GM06990 (cell line): ENCODE data around the gene ITGA3.

ENCODE experiments used
- DNase-seq: peaks from one replicate; pipeline ENCODE4 v3.0.0-alpha.2; 2011; ENCODE audit not compliant: insufficient read length; ENCODE audit errors: extremely low read depth
- H3K27me3 ChIP-seq: replicated peaks from 2 replicates; pipeline ENCODE4 v1.6.0; 2011; ENCODE audit warnings: low read length; ENCODE audit not compliant: control insufficient read depth, insufficient read depth
- H3K36me3 ChIP-seq: 2 replicates; pipeline ENCODE4 v1.5.1; 2011; ENCODE audit warnings: low read length; ENCODE audit not compliant: control insufficient read depth, insufficient read depth
- H3K4me3 ChIP-seq: replicated peaks from 2 replicates; pipeline ENCODE4 v1.5.1; 2011; ENCODE audit warnings: low read depth, mild to moderate bottlenecking, control low read depth, low read length
- CTCF ChIP-seq: IDR thresholded peaks from 2 replicates; pipeline ENCODE4 v1.5.1; 2011; ENCODE audit warnings: low read length, control low read depth, mild to moderate bottlenecking, inconsistent platforms; ENCODE audit not compliant: insufficient read depth, poor library complexity, severe bottlenecking

Gene ITGA3

DNA sequence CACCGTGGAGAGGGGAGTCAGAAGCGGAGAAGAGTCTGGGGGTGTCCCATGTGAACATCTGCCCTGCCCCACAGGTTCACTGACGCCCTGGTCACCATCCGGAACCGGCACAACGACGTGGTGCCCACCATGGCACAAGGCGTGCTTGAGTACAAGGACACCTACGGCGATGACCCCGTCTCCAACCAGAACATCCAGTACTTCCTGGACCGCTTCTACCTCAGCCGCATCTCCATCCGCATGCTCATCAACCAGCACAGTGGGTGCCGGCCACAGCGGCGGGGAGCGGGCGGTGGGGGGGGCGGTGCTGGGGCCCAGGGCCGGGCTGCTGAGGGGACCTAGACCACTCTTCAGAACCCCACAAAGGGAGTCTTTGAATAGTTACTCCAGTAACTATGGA lies 49.9 kb downstream of the ITGA3 start:
- DNase-seq: no peak
- Histone ChIP-seq H3K36me3 (no peaks in the 10 kb centered on the region; the same call in none of the 2 replicates), H3K27me3 (no peaks in the 10 kb centered on the region), H3K4me3 (no peak overlapping the region)
- TF ChIP-seq CTCF: no peak

DNA sequence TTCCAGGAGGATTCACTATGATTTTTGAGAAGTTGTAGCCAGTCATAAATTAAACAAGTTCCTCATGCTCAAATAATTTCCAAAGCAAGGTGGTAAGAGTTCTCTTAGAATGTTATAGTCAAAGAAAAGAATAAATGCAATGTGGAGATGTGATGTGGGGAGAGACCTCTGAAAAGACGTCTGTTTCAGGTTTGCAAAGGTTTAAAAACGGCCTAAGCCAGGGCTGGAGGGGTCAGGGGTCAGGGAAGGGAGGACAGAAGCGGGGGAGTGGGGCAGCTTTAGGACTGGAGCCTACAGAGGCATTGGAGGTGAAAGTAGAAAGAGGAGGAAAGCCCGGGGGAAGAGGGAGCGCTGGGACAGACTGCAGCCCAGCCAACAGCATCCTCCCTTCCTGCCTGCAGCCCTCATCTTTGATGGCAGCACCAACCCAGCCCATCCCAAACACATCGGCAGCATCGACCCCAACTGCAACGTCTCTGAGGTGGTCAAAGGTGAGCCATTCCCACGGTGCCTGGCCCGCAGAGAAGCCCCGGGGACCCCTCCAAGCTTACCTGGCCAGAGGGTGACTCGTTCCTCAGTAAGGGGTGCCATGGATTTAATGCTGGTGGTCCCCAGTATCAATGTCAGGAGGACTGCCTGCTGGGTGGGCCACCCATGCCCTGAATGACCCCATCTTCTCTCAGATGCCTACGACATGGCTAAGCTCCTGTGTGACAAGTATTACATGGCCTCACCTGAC lies 50.7 kb downstream of the ITGA3 start:
- no peak for TF ChIP-seq CTCF
- DNase-seq: no peak
- Histone ChIP-seq H3K4me3 (no peak overlapping the region), H3K27me3 (no peaks in the 10 kb centered on the region), H3K36me3 (no peaks in the 10 kb centered on the region; the same call in none of the 2 replicates)

- no peaks in the 10 kb centered on the region; the same call in none of the 2 replicates for H3K36me3 ChIP-seq
- H3K4me3 ChIP-seq: no peak overlapping the region
- no peak for DNase-seq
- TF ChIP-seq CTCF: no peak
- no peaks in the 10 kb centered on the region for H3K27me3 ChIP-seq
Measured at GRCh38 chr17:50107790-50108414, 52.0 kb downstream of the ITGA3 start.

DNA sequence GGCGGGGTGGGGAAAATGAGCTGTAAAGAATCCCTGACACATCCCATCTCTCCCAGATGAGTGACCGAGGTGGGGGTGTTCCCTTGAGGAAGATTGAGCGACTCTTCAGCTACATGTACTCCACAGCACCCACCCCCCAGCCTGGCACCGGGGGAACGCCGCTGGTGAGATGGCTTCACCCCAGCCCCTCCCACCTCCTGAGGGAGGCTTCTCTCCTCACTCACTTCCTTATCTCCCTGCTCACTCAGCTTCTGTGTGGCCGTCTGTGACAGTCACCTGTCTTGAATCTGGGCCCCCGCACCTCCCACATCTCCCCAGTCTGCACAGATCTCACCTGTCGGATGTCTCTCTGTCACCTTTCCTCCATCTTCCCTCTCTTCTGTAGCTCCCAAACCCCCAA lies 52.6 kb downstream of the ITGA3 start:
- no peak overlapping the region for H3K4me3 ChIP-seq
- H3K27me3 ChIP-seq: no peaks in the 10 kb centered on the region
- no peaks in the 10 kb centered on the region; the same call in none of the 2 replicates for H3K36me3 ChIP-seq
- no peak for DNase-seq
- TF ChIP-seq CTCF: no peak

GRCh38 chr17:50109207-50109606 lies 53.3 kb downstream of the ITGA3 start:
- no peak for TF ChIP-seq CTCF
- no peaks in the 10 kb centered on the region; the same call in none of the 2 replicates for H3K36me3 ChIP-seq
- H3K4me3 ChIP-seq: no peak overlapping the region
- H3K27me3 ChIP-seq: no peaks in the 10 kb centered on the region
- DNase-seq: no peak
